Upper lobe of right lung (tissue), 1 donor: ENCODE results near the gene NCOR2. TPM values are rescaled to one million over a fixed set of nuclear protein-coding genes. Genes with fewer than 3 reads are reported as not detected.
A peak's percentile ranks its signal among the peaks of the same experiment; 100 is the strongest.

Source experiments
- ATAC-seq: fragments of 200-7000 bp; cut with Tn5 transposase; one replicate; pipeline ENCODE4 v1.9.1; 2020; ENCODE audit warnings: mild to moderate bottlenecking, moderate library complexity
- DNase-seq: peaks from one replicate; pipeline ENCODE4 v3.0.0-alpha.2; 2020
- H3K27ac ChIP-seq: fragments of 200-600 bp; one replicate; pipeline ENCODE4 v1.8.0; 2022
- H3K27me3 ChIP-seq: fragments of 200-600 bp; one replicate; pipeline ENCODE4 v1.8.0; 2022; ENCODE audit warnings: mild to moderate bottlenecking
- H3K36me3 ChIP-seq: fragments of 200-600 bp; one replicate; pipeline ENCODE4 v1.8.0; 2022
- H3K4me1 ChIP-seq: fragments of 200-600 bp; one replicate; pipeline ENCODE4 v1.8.0; 2022
- H3K4me3 ChIP-seq: fragments of 200-600 bp; one replicate; pipeline ENCODE4 v1.8.0; 2022; ENCODE audit warnings: mild to moderate bottlenecking
- H3K9me3 ChIP-seq: fragments of 200-600 bp; one replicate; pipeline ENCODE4 v1.8.0; 2022
- CTCF ChIP-seq: fragments of 200-600 bp; IDR thresholded peaks from one replicate; pipeline ENCODE4 v1.8.0; 2022; ENCODE audit warnings: antibody characterized with exemption
- intact Hi-C: fragments of 100-400 bp; cut with DNase I; formaldehyde crosslinking; loops from one replicate; pipeline ENCODE4 v1.11.0; 2022
- total RNA-seq: library from RNA; stranded (reverse); fragmentation: NEBNext Ultra II Directional; extraction: Animal tissue kit (Norgen Biotek cat#: 25700); gene quantifications from one replicate; pipeline ENCODE4 v1.2.1, GENCODE V29; 2021
- donor health status: DM: no; HTN: yes; CAD: no; lungs with severe emphysema.

Gene NCOR2
- total RNA-seq, 1 donor from 2014 or later: 336 TPM

- H3K27ac ChIP-seq: no peak overlapping the region
- DNase-seq: peak; percentile 58
Observed at GRCh38 chr12:124611559-124612409, 44.4 kb upstream of the NCOR2 start.

GRCh38 chr12:124610629-124611558 is 43.5 kb upstream of the NCOR2 start:
- Histone ChIP-seq H3K27ac (no peak overlapping the region), H3K4me1 (peaks cover 23% of the 10 kb centered on the region), H3K36me3 (no peaks in the 10 kb centered on the region), H3K9me3 (no peaks in the 10 kb centered on the region), H3K27me3 (no peaks in the 10 kb centered on the region), H3K4me3 (no peak overlapping the region)
- DNase-seq: peak; percentile 63
- intact Hi-C loops: no loop called here
- no peak for TF ChIP-seq CTCF
- no peak for ATAC-seq

More at GRCh38 chr12:124611559-124612409, 44.4 kb upstream of the NCOR2 start:
- no peaks in the 10 kb centered on the region for H3K27me3 ChIP-seq
- H3K36me3 ChIP-seq: no peaks in the 10 kb centered on the region
- H3K4me1 ChIP-seq: peaks cover 23% of the 10 kb centered on the region
- intact Hi-C loops: no loop called here
- TF ChIP-seq CTCF: no peak
- no peak for ATAC-seq
- no peaks in the 10 kb centered on the region for H3K9me3 ChIP-seq
- no peak overlapping the region for H3K4me3 ChIP-seq

GRCh38 chr12:124610021-124610612 is 42.7 kb upstream of the NCOR2 start:
- no peak for TF ChIP-seq CTCF
- Histone ChIP-seq H3K36me3 (no peaks in the 10 kb centered on the region), H3K4me3 (no peak overlapping the region), H3K9me3 (no peaks in the 10 kb centered on the region), H3K27ac (no peak overlapping the region), H3K27me3 (no peaks in the 10 kb centered on the region), H3K4me1 (peaks cover 23% of the 10 kb centered on the region)
- ATAC-seq (no peak), DNase-seq (no peak)
- intact Hi-C loops: no loop called here

GRCh38 chr12:124609041-124609989 is 41.9 kb upstream of the NCOR2 start:
- H3K27me3 ChIP-seq: no peaks in the 10 kb centered on the region
- peaks cover 23% of the 10 kb centered on the region for H3K4me1 ChIP-seq
- no peak overlapping the region for H3K4me3 ChIP-seq
- H3K27ac ChIP-seq: peak overlapping the region; percentile 28
- peak; percentile 88 for ATAC-seq
- TF ChIP-seq CTCF: no peak
- no peaks in the 10 kb centered on the region for H3K9me3 ChIP-seq
- DNase-seq: peak; percentile 97
- intact Hi-C loops: no loop called here
- no peaks in the 10 kb centered on the region for H3K36me3 ChIP-seq
